Upper lobe of left lung (tissue), 6 donors: Measurements from ENCODE around the gene SBSN. TPM values are rescaled to one million over a fixed set of nuclear protein-coding genes. Genes with fewer than 3 reads are reported as not detected.

ENCODE experiments used
- ATAC-seq, 2 donors: fragments of 200-7000 bp; cut with Tn5 transposase; one replicate each; pipeline ENCODE4 v1.9.1; 2022; ENCODE audit warnings: mild to moderate bottlenecking in 2 of 2, moderate library complexity in 2 of 2; ENCODE audit not compliant: low FRiP score in 2 of 2
- DNase-seq, 2 donors: peaks; one replicate each; pipeline ENCODE4 v3.0.0-alpha.2; 2019 to 2020
- H3K27ac ChIP-seq, 4 donors: fragments of 200-600 bp; sonication (generic); one replicate each; pipeline ENCODE4 v1.5.1; 2016 to 2019
- H3K27me3 ChIP-seq, 4 donors: fragments of 200-600 bp; sonication (generic); one replicate each; pipeline ENCODE4 v1.5.1; 2017 to 2019
- H3K36me3 ChIP-seq, 4 donors: fragments of 200-600 bp; sonication (generic); one replicate each; pipeline ENCODE4 v1.5.1; 2016 to 2019
- H3K4me1 ChIP-seq, 4 donors: fragments of 200-600 bp; sonication (generic); one replicate each; pipeline ENCODE4 v1.5.1; 2018 to 2019
- H3K4me3 ChIP-seq, 4 donors: fragments of 200-600 bp; sonication (generic); one replicate each; pipeline ENCODE4 v1.5.1; 2017 to 2019; ENCODE audit warnings: mild to moderate bottlenecking in 2 of 4, moderate library complexity in 1 of 4
- H3K9me3 ChIP-seq, 4 donors: fragments of 200-600 bp; sonication (generic); one replicate each; pipeline ENCODE4 v1.5.1; 2018 to 2019
- CTCF ChIP-seq, 6 experiments: fragments of 450-650 bp in 4 of 6; fragments of 200-600 bp in 2 of 6; sonication (generic) in 2 of 6; IDR thresholded peaks; one replicate each; pipeline ENCODE4 v1.5.1; 2016 to 2019; ENCODE audit warnings: antibody characterized with exemption in 6 of 6
- EP300 ChIP-seq, 4 donors: sonication (generic); formaldehyde crosslinking; IDR thresholded peaks; one replicate each; pipeline ENCODE4 v1.5.1; 2017; ENCODE audit warnings: antibody characterized with exemption in 4 of 4, control low read depth in 2 of 4
- POLR2A ChIP-seq, 4 donors: fragments of 450-650 bp; IDR thresholded peaks; one replicate each; pipeline ENCODE4 v1.5.1; 2016 to 2017; ENCODE audit warnings: antibody characterized with exemption in 4 of 4, mild to moderate bottlenecking in 2 of 4
- POLR2AphosphoS5 ChIP-seq, 2 donors: sonication (generic); formaldehyde crosslinking; IDR thresholded peaks; one replicate each; pipeline ENCODE4 v1.5.1; 2017; ENCODE audit warnings: antibody characterized with exemption in 2 of 2
- WGBS, 2 donors: methylation state at CpG; one replicate each; pipeline ENCODE4 v1.1.5; 2017 to 2018; 5-methylcytosine and 5-hydroxymethylcytosine counted together
- total RNA-seq, 6 donors: library from RNA; depleted of rRNA in 4 of 6; stranded (reverse); fragments of >200 nt in 4 of 6; gene quantifications; one replicate each; pipeline versions ENCODE4 v1.1.0 to v1.2.1, GENCODE V29; 2016 to 2021
- donor health status: DM: no; HTN: no; CAD: no; lungs with moderate emphysema.
- donor health status: DM: no; HTN: yes; CAD: no; lungs with severe emphysema.

SBSN gene
- total RNA-seq, 6 donors from 2014 or later, result not detected

DNA sequence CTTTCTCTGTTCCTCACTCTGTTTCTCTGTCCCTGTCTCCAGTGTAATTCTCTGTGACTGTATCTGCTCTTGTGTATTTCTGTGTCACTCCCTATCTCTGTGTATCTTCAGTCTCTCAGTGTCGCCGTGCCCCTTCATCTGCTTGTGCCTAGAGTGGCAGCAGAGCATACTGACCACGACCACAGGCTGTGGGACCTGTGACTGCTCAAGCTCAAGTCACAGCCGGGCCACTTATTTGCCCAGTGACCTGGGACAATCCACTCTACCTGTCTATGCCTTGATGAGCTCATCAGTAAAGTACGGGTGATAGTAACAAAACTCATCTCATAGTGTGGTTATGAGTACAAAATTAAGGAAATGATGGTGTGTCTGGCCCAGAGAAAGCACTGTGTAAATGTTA lies 26.0 kb upstream of the SBSN start:
- Histone ChIP-seq H3K4me3 (no peak overlapping the region), H3K27me3 (peaks cover 0 to 11% (median 7%) of the 10 kb centered on the region in 4 donors), H3K9me3 (no peaks in the 10 kb centered on the region), H3K4me1 (peaks cover 5 to 14% (median 12%) of the 10 kb centered on the region in 4 donors), H3K36me3 (peaks cover 0 to 5% (median 0%) of the 10 kb centered on the region in 4 donors), H3K27ac (no peak overlapping the region)
- 66 to 67% methylated on average over 5 of the region's 5 CpGs for WGBS, 2 donors
- ATAC-seq, result no peak
- TF ChIP-seq CTCF (IDR thresholded peaks at IDR 0.05) (no peak), POLR2A (IDR thresholded peaks at IDR 0.05) (no peak)
- DNase-seq, result no peak

DNA sequence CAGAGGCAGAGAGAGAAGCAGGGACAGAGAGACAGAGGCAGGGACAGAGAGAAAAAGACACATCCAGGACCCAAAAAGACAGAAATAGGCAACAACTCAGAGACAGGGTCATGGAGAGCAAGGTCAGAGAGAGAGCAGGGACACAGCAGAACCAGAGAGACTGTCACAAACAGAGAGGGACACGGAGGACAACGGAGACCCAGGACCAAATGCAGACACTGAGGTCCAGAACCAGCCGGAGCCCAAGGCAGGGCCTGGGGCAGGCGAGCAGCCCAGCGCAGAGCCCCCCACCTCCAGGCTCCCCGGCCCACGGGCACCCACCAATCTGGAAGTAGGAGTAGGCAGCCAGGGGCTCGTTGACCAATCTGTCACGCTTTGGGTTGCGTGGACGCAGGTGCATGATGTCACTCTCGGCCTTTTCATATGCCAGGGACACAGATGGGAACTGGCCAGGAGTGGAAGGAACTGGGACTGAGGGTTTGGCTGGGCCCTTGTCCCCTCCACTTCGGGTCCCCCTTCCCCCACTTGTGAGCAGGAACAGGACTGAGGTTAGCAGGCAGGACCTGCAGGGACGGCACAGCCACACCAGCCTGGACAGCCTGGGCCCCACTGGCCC lies 25.4 kb upstream of the SBSN start:
- H3K27ac ChIP-seq, result no peak overlapping the region
- peaks cover 0 to 5% (median 0%) of the 10 kb centered on the region in 4 donors for H3K36me3 ChIP-seq
- DNase-seq, result no peak
- 67 to 75% methylated on average over 10 to 13 of the region's 14 CpGs for WGBS, 2 donors
- peaks cover 5 to 13% (median 11%) of the 10 kb centered on the region in 4 donors for H3K4me1 ChIP-seq
- H3K9me3 ChIP-seq, result no peaks in the 10 kb centered on the region
- peaks cover 0 to 5% (median 3%) of the 10 kb centered on the region in 4 donors for H3K27me3 ChIP-seq
- no peak overlapping the region for H3K4me3 ChIP-seq
- TF ChIP-seq POLR2AphosphoS5 (IDR thresholded peaks at IDR 0.05) (no peak), POLR2A (IDR thresholded peaks at IDR 0.05) (no peak), CTCF (IDR thresholded peaks at IDR 0.05) (no peak), EP300 (IDR thresholded peaks at IDR 0.05) (no peak)
- ATAC-seq, result no peak

GRCh38 chr19:35552534-35553384 lies 24.6 kb upstream of the SBSN start:
- Histone ChIP-seq H3K36me3 (peaks cover 0 to 5% (median under 1%) of the 10 kb centered on the region in 4 donors), H3K27me3 (no peaks in the 10 kb centered on the region), H3K4me1 (peaks cover 0 to 5% (median 4%) of the 10 kb centered on the region in 4 donors), H3K27ac (no peak overlapping the region), H3K9me3 (no peaks in the 10 kb centered on the region), H3K4me3 (no peak overlapping the region)
- ATAC-seq (no peak), DNase-seq (no peak)
- WGBS, 2 donors, result 72 to 74% methylated on average over 11 to 13 of the region's 13 CpGs
- TF ChIP-seq POLR2AphosphoS5 (IDR thresholded peaks at IDR 0.05) (no peak), CTCF (IDR thresholded peaks at IDR 0.05) (no peak), POLR2A (IDR thresholded peaks at IDR 0.05) (no peak), EP300 (IDR thresholded peaks at IDR 0.05) (no peak)

GRCh38 chr19:35551091-35551810 lies 23.1 kb upstream of the SBSN start:
- Histone ChIP-seq H3K4me3 (no peak overlapping the region), H3K27me3 (no peaks in the 10 kb centered on the region), H3K4me1 (peaks cover 6 to 12% (median 9%) of the 10 kb centered on the region in 4 donors), H3K9me3 (no peaks in the 10 kb centered on the region), H3K27ac (no peak overlapping the region), H3K36me3 (peaks cover 0 to 13% (median 2%) of the 10 kb centered on the region in 4 donors)
- no peak for DNase-seq
- no peak for TF ChIP-seq POLR2AphosphoS5 (IDR thresholded peaks at IDR 0.05)
- no peak for TF ChIP-seq CTCF (IDR thresholded peaks at IDR 0.05)
- no peak for TF ChIP-seq POLR2A (IDR thresholded peaks at IDR 0.05)
- TF ChIP-seq EP300 (IDR thresholded peaks at IDR 0.05), result no peak
- 92 to 95% methylated on average over 13 to 21 of the region's 21 CpGs for WGBS, 2 donors
- no peak for ATAC-seq
